ENCODE data around the gene SPATA3. TPM values are rescaled to one million over a fixed set of nuclear protein-coding genes. Genes with fewer than 3 reads are reported as not detected.

SPATA3 gene
- total RNA-seq, 1 donor from 2014 or later, result not detected

DNA sequence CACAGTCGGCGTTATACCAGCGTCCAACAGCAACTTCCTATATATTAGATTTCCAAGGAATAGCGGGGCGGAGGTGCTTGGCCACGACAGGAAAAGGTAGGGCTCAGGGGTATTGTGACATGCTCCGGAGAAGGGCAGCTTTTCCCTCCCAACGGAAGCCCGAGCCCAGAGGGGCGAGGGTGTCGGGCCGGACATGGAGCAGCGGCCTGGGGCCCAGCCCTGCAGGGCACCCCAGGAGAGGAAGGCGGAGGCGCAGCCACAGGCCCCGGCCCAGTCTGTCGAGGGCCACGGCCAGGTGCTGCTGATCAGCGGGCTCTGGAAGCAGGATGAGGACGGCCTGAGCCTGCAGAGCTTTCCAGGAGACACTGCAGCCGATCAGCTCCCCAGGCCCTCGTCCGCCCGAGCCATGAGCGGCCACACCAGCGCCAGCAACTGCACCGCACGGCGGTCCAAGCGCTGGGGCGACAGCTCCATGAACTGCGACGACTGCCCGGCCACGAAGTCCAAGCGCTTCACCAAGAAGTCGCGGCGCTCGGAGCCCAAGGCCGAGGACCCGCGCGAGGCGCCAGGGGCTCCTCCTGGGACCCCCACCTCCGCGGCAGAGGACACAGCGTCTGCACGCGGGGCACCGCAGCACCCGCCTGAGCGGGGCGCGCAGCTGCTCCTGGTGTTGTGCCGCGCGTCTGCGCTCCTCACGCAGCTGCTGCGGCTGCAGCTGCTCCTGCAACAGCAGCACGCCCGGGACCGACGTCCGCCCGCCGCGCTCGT, 5.6 kb upstream of the SPATA3 start:
- no peak overlapping the region for H3K27ac Mint-ChIP-seq
- TF ChIP-seq, protein P1, sequence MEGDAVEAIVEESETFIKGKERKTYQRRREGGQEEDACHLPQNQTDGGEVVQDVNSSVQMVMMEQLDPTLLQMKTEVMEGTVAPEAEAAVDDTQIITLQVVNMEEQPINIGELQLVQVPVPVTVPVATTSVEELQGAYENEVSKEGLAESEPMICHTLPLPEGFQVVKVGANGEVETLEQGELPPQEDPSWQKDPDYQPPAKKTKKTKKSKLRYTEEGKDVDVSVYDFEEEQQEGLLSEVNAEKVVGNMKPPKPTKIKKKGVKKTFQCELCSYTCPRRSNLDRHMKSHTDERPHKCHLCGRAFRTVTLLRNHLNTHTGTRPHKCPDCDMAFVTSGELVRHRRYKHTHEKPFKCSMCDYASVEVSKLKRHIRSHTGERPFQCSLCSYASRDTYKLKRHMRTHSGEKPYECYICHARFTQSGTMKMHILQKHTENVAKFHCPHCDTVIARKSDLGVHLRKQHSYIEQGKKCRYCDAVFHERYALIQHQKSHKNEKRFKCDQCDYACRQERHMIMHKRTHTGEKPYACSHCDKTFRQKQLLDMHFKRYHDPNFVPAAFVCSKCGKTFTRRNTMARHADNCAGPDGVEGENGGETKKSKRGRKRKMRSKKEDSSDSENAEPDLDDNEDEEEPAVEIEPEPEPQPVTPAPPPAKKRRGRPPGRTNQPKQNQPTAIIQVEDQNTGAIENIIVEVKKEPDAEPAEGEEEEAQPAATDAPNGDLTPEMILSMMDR (IDR thresholded peaks at IDR 0.05), result no peak
- POLR2A ChIA-PET, result no interaction called here
- ATAC-seq (ENCODE audit: low read depth), result no peak
- H3K36me3 Mint-ChIP-seq (ENCODE audit: low read depth), result no peaks in the 10 kb centered on the region
- no peaks in the 10 kb centered on the region for H3K9me3 Mint-ChIP-seq
- peaks cover 32% of the 10 kb centered on the region for H3K27me3 Mint-ChIP-seq
- H3K4me3 Mint-ChIP-seq, result no peak overlapping the region
- no peak for DNase-seq
- CTCF ChIA-PET, result interaction anchor here (7.6 kb wide), 1 partner anchor 168 kb away, joined by 150 read pairs; no protein-coding TSS in a partner anchor
- peaks cover 7% of the 10 kb centered on the region for H3K4me1 Mint-ChIP-seq
- intact Hi-C loops (cut with micrococcal nuclease), result no loop called here

DNA sequence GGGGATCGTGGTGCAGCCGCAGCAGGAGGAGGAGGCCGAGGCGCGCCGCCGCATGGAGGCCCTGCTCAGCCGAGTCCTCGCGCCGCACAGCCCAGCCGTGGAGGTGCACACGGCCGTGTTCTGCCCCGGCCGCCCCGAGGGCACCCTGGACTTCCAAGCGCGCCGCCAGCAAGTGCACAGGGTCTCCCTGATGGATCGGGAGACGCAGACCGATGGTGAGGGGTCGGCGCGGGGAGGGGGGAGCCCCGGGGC, 5.1 kb upstream of the SPATA3 start:
- ChIA-PET POLR2A (no interaction called here), CTCF (no interaction called here)
- Mint-ChIP-seq H3K27ac (no peak overlapping the region), H3K36me3 (ENCODE audit: low read depth) (no peaks in the 10 kb centered on the region), H3K27me3 (peaks cover 35% of the 10 kb centered on the region), H3K4me3 (no peak overlapping the region), H3K9me3 (no peaks in the 10 kb centered on the region), H3K4me1 (peaks cover 7% of the 10 kb centered on the region)
- intact Hi-C loops (cut with micrococcal nuclease), result no loop called here
- TF ChIP-seq, protein P1 (IDR thresholded peaks at IDR 0.05), result no peak
- DNase-seq (no peak), ATAC-seq (ENCODE audit: low read depth) (no peak)

DNA sequence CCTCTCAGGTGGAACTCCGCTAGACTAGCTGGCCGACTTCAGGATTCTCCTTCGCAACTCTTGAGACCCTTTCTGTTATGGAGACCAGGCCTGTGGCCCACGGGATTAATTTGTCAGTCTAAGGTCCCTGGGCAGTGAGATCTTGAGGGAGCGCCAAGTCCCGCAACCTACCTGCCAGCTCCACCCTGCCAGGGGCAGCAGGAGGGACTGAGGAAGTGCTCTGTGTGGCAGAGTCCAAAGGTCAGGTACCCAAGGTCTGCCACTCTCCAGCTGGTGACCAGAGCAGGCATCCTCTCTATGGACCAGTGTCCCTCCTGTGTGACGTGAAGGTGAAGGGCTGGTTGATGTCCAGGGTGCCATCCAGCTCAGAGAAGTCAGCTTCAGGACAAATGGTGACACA, 4.3 kb upstream of the SPATA3 start:
- H3K27ac Mint-ChIP-seq, result no peak overlapping the region

DNA sequence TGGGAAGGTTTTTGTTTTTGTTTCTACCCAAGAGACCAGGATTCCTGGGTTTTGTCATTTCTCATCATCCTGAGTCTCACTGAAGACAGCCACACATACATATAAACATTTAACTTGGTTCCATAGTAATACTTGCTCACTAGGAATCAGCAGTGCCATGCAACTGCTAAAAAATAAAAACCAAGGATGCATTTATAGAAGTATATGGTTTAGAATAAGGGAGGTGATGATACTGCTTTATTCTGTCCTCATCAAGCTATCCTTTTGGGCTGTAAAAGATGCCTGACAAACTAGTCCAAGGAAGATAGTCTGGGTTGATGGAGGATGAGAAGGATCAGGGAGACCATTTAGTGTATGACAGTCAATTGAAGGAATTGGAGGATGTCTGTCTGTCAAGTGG, 740 bp downstream of the SPATA3 start:
- TF ChIP-seq, protein P1 (IDR thresholded peaks at IDR 0.05), result no peak
- DNase-seq (no peak), ATAC-seq (ENCODE audit: low read depth) (no peak)
- Mint-ChIP-seq H3K4me1 (no peaks in the 10 kb centered on the region), H3K36me3 (ENCODE audit: low read depth) (no peaks in the 10 kb centered on the region), H3K27ac (no peak overlapping the region), H3K9me3 (peaks cover 4% of the 10 kb centered on the region), H3K4me3 (no peak overlapping the region), H3K27me3 (peaks cover 66% of the 10 kb centered on the region)
- ChIA-PET CTCF (no interaction called here), POLR2A (no interaction called here)
- intact Hi-C loops (cut with micrococcal nuclease), result no loop called here

More for the DNA sequence above, 4.3 kb upstream of the SPATA3 start:
- ChIA-PET CTCF (interaction anchor here (0.6 to 1.6 kb wide), 4 partner anchors 90 to 255 kb away, joined by 3 to 7 read pairs (median 3); no protein-coding TSS in a partner anchor), POLR2A (no interaction called here)
- Mint-ChIP-seq H3K9me3 (no peaks in the 10 kb centered on the region), H3K27me3 (peaks cover 40% of the 10 kb centered on the region), H3K4me1 (peaks cover 5% of the 10 kb centered on the region), H3K36me3 (ENCODE audit: low read depth) (no peaks in the 10 kb centered on the region), H3K4me3 (no peak overlapping the region)
- intact Hi-C loops (cut with micrococcal nuclease), result no loop called here
- ATAC-seq (ENCODE audit: low read depth) (no peak), DNase-seq (no peak)
- TF ChIP-seq, protein P1 (IDR thresholded peaks at IDR 0.05), result no peak

DNA sequence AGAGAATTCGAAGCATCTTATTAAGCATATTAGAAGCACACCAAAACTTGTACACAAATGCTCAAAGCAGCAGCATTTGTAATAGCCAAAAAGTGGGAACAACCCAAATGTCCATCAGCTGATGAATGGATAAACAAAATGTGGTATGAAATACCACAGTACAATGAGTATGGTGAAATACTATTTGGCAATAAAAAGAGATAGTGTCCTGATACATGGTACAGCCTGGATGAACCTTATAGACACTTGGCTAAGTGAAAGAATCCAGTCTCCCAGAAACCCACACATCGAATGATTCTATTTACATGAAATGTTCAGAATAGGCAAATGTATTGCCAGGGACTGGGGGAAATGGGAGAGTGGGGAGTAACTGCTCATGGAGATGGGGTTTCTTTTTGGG, 3.0 kb downstream of the SPATA3 start:
- intact Hi-C loops (cut with micrococcal nuclease), result no loop called here
- ChIA-PET POLR2A (no interaction called here), CTCF (no interaction called here)
- Mint-ChIP-seq H3K27me3 (peaks cover 62% of the 10 kb centered on the region), H3K4me1 (no peaks in the 10 kb centered on the region), H3K36me3 (ENCODE audit: low read depth) (no peaks in the 10 kb centered on the region), H3K27ac (no peak overlapping the region), H3K9me3 (peaks cover 4% of the 10 kb centered on the region), H3K4me3 (no peak overlapping the region)
- ATAC-seq (ENCODE audit: low read depth) (no peak), DNase-seq (no peak)
- TF ChIP-seq, protein P1 (IDR thresholded peaks at IDR 0.05), result no peak

Data from activated B cell treated with CpG ODN at 0.5 μM for 24 hours (primary cell).